OCI-M2 (cell line): ENCODE results near the gene POLR2L.

Experiments
- DNase-seq: peaks from one replicate; lab custom pipeline; 2025; ENCODE audit not compliant: unreplicated experiment; lab: John Stamatoyannopoulos, UW

POLR2L gene

GRCh38 chr11:855796-856195 lies 13.5 kb upstream of the POLR2L start:
- DNase-seq = no peak

DNA sequence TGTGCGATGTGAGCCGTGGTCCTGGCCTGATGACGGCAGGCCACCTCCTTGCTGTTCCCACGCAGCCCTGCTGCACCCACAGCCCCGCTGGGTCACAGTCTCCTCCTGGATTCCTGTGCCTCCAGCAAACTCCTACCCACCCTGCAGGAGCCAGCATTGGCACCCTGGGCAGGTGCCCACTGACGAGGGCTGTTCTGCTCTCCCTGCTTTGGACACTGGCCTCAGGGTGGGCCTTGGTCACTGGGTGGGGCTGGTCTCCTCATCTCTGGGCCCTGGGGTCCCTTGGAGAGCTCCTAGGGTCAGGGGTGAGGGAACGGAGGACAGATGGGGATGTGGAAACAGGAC lies 13.0 kb upstream of the POLR2L start:
- no peak for DNase-seq

GRCh38 chr11:854601-855329 lies 12.4 kb upstream of the POLR2L start:
- no peak for DNase-seq

- DNase-seq = no peak
Observed at GRCh38 chr11:853682-854448, 11.5 kb upstream of the POLR2L start.

- no peak for DNase-seq
Observed at GRCh38 chr11:852762-853161, 10.4 kb upstream of the POLR2L start.

DNA sequence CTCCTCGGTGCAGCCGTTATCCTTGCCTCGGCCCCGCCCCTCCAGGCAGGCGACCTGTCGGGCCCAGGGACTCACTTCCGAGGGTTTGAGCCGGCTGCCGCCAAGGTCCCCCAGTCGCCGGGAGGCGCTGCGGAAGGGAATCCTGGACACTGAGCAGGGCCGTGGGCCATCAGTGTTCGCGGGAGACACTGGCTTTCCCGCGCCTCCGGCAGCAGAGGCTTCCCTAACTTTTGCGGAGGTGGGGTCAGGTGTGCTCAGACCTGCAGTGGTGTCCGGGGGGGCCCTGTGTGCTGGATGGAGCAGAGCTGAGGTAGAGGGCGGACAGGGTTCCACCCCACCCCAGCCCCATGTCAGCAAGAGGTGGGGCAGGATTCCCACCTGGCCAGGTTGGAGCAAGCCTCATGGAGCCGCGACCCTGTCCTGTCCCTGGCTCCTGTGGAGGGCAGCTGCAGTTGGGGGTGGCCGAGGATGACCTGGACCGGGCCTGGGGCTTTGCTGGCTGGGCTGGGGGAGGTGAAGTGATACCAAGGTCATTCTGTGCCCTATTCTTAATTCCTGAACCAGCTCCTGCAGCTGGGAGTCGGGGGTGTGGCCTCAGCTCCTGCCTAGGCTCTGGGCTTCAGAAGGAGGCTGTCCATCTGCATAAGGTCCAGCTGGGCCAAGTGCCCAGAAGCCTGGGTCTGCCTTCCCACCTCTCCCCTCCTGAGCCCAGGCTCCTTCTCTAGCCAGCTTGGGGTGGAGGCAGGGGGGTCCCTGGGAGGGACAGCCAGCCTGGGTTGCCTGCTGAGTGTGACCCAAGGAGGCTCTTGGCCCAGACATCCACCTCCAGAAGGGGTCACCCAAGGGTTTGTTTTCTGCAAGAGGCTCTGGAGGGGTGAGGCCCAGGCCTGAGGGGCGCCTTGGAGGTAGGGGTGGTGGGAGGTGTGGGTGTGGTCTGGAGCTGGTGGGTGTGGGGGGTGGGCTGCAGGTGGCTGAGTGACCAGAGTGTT lies 8.7 kb upstream of the POLR2L start:
- DNase-seq = no peak

DNA sequence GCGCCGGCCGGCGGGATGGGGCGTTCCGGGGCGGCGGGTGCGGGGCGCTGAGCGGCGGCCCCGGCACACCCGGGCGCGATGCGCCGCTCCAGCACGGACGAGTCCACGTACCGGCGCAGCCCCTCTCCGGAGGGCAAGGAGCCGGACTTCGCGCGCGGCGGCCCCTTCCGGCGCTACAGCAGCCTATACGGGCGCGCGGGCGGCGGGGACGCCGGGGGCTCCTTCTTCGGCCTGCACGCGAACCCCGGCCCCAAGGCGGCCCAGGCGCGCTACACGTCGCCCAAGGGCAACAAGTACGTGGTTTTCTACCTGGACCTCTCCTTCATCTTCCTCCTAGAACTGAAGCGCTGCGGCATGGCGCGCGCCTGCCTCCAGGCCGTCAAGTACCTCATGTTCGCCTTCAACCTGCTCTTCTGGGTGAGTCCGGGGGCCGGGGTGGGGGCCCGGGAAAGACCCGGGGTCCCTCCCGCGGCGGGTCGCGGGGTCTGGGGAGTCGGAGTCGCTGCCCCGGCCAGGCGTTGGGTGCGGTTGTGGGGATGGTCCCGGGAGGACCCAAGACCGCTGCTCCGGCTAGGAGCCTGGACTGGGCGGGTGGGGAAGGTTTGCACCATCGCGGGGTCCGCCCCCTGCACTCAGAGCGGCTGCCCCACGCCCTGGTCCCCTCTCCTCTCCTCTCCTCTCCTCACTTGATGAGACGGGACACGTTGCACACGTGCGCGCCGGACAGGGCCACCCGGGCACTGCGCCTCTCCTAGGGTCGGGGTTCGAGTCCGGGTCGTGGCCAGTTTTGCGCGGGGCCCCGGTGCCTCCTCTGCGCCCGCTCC lies 7.8 kb upstream of the POLR2L start:
- no peak for DNase-seq

DNA sequence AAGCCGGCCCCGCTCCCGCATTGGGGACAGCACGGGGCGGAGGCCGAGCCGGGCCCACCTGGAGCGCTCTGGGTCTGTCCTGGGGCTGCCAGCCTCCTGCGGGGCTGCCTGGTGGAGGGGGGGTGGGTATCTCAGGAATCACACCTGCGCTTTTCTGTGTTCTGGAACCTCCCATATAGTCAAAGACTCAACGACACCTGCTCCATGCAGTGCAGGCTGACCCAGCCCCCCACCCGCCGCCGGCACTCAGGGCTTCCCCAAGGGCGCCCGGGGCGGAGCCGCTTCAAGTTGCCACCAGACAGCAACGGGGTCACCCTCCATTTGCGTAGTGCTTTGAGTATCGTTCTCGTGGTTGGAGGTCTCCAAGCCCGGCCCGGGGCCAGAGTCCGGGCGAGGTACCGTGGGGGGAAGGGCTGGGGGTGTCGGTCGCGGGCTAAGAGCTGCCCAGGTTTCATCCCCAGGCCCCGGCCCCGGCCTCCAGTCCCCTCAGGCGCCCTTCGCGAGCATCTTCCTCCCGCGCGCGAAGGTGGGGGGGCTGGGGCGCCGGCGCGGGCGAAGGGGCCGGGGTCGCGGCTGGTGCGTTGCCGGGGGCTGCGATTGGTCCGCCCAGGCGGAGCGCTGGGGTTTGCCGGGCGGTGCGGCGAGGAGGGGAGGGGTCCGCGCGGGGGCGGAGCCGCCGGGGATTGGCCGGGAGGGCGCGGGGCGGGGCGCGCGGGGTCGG lies 6.9 kb upstream of the POLR2L start:
- no peak for DNase-seq

DNA sequence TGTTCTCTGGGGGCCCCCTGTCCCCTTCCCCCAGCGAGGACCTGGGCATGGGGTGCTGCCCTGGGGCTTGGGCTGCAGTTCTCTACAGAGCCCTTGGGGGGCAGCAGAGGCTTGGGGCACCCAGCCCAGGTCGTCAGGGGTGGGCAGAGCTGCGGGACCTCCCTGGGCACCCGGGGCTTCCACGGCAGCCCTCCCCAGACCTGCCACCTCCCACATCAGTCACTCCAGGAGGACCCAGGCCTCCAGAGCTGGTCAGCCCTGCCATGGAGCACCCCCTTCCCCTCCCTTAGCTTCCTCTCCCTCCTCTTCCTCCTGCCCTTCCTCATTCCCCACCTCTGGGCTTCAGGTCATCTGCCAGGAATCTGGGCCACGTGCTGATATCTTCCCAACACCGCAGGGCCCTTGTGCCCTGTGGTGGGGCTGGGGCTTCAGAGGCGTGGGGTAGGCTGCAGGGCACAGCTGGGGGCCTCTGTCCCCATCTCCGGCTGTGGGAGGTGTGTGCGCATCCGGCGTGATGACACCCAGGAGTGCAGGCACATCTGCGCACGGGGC lies 6.1 kb upstream of the POLR2L start:
- DNase-seq = no peak

- no peak for DNase-seq
Observed at GRCh38 chr11:847876-848275, 5.5 kb upstream of the POLR2L start.

DNA sequence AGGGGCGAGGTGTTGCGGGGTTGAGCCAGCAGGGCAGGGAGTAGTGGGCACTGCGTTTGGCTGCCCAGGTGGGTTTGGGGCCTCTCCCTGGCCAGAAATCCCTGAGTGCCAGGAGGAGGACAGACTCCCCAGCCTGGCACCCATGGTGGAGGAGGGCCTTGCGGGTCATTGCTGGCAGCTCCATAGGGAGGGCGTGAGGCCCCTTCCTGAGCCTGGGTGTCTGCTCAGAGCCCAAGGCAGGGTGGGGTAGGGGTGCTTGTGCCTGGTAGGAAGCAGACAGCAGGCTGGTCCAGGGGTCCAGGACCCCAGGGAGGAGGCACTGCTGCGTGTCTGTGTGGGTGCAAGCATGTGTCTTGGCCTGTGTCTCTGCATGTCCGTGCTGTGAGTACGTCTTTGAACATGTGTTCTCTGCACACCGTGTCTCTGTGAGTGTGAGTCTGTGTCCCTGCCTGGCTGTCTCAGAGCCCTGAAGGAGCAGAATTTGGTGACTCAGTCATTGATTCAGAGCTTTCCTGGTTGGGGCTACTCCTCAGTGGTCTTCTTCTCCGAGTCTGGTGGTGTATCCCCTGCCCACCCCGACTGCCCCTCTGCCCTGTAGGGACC lies 4.3 kb upstream of the POLR2L start:
- DNase-seq = no peak

GRCh38 chr11:845872-846495 lies 3.7 kb upstream of the POLR2L start:
- DNase-seq = no peak

DNA sequence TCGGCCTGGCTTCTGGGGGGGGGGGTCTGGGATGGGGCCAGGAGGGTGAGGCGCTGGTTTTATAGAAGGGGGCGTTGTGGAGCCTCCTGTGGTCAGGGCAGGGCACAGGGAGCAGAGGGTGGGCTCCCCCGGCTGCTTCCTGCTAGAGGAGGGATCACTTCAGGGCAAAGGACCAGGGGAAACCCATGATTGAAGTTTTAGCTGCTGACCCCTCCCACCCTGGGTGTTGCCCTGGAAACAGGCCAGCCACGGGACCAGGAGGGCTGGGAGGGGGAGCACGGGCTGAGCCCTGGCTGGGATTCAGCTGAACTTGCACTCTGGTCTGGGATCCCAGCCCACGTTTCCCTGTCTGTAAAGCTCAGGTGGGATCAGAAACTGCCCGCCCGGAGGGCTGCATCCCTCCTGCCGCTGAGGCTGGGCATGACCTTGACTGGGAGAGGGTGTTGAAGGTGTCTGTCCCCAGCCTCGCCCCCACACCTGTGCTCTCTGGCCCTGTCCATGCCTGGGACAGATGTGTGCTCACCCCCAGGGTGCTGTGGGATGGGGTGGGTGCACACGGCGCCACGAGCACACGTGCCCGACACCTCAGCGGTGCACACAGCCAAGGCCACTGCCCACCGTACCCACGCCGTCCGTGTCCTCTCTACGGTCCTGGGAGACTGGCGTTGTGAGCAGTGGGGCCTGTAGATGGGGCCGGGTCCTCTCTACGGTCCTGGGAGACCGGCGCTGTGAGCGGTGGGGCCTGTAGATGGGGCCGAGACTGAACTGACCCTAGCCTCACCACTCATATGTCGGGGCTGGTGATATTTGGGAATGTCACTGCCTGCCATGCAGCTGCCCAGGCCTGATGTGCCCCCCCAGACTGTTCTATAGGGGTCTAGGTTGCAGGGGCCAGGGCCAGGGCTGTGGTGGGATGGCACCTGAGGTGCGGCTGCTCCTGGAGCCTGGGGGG lies 2.6 kb upstream of the POLR2L start:
- DNase-seq = no peak

DNA sequence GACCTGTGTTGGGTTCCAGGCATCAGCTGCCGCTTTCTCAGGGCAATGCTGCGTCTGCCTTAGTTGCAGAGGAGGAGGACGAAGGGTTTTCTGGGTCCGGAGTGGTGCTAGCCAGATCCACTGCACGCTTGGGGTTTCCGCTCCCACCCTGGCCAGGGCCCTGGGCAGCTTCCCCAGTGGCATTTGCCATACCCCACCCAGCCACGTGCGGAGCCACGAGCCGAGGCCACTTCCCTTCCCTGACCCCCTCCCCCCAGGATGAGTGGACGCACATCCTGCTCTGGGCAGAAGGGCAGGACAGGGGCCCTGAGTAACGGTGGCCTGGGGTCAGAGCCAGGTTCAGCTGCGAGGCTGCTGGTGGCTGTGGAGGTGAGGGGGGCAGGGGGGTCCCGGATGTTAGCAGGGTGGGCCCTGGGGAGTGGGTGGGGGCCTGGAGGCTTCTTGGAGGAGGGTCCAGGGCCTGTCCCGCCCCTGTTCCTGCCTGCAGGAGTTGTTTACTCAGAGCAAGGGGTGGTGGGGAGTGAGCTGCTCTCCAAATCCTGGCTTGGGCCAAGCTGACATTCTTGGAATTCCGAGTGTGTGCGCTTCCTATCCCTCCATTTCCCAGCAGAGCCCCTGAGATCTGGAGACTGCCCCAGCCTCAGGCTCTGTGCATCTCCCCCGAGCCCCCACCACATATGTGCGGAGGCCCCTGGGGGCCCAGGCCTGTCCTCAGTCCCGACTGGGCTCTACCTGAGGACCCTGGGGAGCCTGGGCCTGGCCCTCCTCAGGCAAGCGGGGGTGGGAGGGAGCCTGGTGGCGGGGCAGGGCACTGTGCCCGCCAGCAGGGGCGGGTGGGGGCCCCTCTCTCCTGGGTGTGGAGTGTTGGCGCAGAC lies 1.7 kb upstream of the POLR2L start:
- no peak for DNase-seq

- no peak for DNase-seq
Observed at GRCh38 chr11:843086-843734, 881 bp upstream of the POLR2L start.

DNA sequence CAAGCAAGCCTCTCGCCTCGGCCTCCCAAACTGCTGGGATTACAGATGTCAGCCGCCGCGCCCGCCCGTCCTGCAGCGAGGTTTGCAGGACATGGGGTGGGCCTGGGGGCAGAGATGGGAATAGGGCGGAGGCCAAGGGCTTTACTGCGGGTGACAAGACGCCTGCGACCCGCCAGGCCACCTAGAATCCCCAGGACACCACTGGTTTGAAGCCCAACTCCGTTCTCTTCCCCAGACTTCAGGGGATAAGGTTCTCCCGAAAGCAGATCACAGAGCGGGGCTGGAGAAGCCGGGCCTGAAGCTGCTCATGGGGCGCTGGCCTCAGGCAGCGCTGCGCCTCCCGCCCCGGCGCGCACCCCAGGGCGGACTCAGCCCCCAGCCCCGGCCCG lies 354 bp downstream of the POLR2L start:
- no peak for DNase-seq
